Fibroblast of skin of scalp (primary cell): Measurements from ENCODE around the gene SUCO.
"Not testable (repeated sequence)": the region's sequence is repeated elsewhere in the genome, so short reads cannot be mapped to it uniquely, and the experiment has no call there.

Source experiments
- DNase-seq: peaks from one replicate; pipeline ENCODE4 v3.0.0-alpha.2; 2013

SUCO gene

GRCh38 chr1:172561252-172561651, 28.3 kb downstream of the SUCO start:
- peak; percentile 47 for DNase-seq

- DNase-seq, result no peak
Observed at GRCh38 chr1:172566196-172566997, 33.4 kb downstream of the SUCO start.

DNA sequence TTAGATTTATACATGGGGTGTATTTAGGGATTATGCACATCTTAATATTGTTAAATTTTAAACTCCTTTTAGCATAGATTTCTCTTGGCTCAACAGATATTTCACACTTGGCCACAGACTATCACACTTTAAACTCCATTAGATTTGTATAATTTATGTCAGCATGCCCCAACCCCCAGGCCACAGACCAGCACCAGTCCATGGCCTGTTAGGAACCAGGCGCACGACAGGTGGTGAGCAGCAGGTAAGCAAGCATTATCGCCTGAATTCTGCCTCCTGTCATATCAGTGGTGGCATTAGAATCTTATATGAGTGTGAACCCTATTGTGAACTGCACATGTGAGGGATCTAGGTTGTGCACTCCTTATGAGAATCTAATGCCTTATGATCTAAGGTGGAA, 34.8 kb downstream of the SUCO start:
- no peak for DNase-seq

DNA sequence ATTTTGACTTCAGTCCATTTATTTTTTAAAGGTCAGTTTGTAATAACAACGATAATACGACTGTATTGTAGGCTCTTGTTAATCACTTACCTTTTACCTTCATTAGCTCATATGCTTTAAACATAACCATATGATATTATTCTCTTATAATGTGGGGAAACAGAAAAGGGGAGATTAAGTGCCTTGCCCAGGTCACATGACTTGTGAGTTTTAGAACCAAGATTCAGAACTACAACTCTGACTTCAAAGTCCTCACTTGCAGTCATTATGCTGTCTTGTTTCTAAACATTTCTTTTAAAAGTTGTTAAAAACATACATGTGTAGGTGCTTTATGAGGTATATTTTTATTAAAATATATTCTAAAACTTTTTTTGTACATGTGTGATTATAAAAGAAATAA, 41.1 kb downstream of the SUCO start:
- DNase-seq, result no peak

GRCh38 chr1:172578586-172578985, 45.6 kb downstream of the SUCO start:
- DNase-seq, result no peak

GRCh38 chr1:172581273-172581672, 48.3 kb downstream of the SUCO start:
- no peak for DNase-seq

- peak; percentile 22 for DNase-seq
Observed at GRCh38 chr1:172581779-172582178, 48.8 kb downstream of the SUCO start.

DNA sequence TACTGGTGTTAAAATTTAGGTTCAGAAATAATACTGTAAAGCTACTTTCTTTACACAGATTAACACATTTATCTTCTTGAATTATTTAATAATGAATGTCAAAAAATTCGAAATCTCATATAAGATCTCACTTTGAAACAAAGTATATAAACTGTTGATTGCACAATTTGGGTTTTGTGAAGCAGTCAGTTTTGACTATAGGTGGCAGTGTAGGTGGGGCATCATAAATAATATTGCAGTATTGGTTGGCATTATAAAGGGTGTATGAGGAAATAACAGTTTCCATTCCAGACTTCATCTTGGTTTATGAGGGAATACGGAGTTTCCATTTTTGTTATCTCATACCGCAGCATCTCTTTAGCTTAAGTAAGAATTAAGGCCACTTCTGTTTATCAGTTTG, 49.9 kb downstream of the SUCO start:
- DNase-seq, result no peak

DNA sequence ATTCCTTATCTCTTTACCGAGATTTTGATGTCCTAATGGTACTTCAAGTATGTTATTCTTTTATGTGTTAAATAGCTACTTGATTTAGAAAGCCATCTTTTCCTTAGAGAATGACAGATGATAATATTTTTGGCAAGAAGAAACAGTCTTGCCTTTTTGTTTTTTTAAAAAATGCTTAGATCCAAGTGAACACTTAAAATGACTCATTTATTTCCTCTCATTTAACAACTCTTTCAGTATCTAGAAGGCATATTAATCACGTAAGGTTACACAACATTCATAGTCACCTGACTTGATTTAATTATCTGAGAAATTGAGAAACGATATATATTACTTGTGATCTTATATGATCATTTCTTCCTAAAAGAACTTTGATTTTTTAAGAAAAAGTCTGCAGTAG, 52.4 kb downstream of the SUCO start:
- DNase-seq, result peak; percentile 17

- DNase-seq, result no peak
Observed at GRCh38 chr1:172585861-172586260, 52.9 kb downstream of the SUCO start.

- peak; percentile 63 for DNase-seq
Observed at GRCh38 chr1:172588296-172589291, 55.6 kb downstream of the SUCO start.

- DNase-seq, result no peak
Observed at GRCh38 chr1:172589553-172589952, 56.6 kb downstream of the SUCO start.

GRCh38 chr1:172591429-172591828, 58.5 kb downstream of the SUCO start:
- DNase-seq, result not testable (repeated sequence)

GRCh38 chr1:172595066-172595465, 62.1 kb downstream of the SUCO start:
- DNase-seq, result not testable (repeated sequence)

DNA sequence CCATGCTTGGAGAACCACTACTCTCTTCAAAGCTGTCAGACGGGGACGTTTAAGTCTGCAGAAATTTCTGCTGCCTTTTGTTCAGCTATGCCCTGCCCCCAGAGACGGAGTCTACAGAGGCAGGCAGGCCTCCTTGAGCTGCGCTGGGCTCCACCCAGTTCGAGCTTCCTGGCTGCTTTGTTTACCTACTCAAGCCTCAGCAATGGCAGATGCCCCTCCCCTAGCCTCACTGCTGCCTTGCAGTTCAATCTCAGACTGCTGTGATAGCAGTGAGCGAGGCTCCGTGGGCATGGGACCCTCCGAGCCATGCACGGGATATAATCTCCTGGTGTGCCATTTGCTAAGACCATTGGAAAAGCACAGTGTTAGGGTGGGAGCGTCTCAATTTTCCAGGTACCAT, 63.8 kb downstream of the SUCO start:
- not testable (repeated sequence) for DNase-seq

GRCh38 chr1:172599912-172600311, 67.0 kb downstream of the SUCO start:
- no peak for DNase-seq

DNA sequence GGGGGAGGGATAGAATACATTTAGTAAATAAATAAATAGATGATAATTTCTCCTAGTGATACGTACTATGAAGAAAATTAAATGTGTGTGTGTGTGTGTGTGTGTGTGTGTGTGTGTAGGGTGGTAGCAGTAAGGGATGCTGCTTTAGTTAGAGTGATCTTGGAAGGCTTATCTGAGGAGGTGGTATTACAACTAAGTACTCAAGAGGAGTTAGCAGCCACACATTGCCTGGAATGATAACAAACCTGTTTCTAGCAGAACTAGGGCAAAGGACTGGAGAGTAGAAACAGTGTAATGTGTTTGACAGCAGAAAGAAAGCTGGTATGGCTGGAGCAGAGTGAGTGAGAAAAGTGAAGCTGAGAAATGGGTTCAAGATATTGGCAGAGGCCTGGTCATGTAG, 67.7 kb downstream of the SUCO start:
- no peak for DNase-seq

- DNase-seq, result no peak
Observed at GRCh38 chr1:172601046-172601630, 68.2 kb downstream of the SUCO start.

GRCh38 chr1:172602706-172603105, 69.8 kb downstream of the SUCO start:
- no peak for DNase-seq

GRCh38 chr1:172603816-172604215, 70.9 kb downstream of the SUCO start:
- no peak for DNase-seq

GRCh38 chr1:172605641-172606040, 72.7 kb downstream of the SUCO start:
- no peak for DNase-seq

GRCh38 chr1:172607145-172607544, 74.2 kb downstream of the SUCO start:
- no peak for DNase-seq

- no peak for DNase-seq
Observed at GRCh38 chr1:172608098-172608601, 75.2 kb downstream of the SUCO start.
